GM10266 (cell line): ENCODE data around the gene SPOUT1.

Experiments used
- DNase-seq: peaks from one replicate; pipeline ENCODE4 v3.0.0; 2012; ENCODE audit errors: extremely low spot score
- TF ChIP-seq, protein P1 (sequence below): IDR thresholded peaks from 2 replicates; pipeline ENCODE4 v1.5.1; 2012; ENCODE audit warnings: mild to moderate bottlenecking, low read depth; ENCODE audit not compliant: control insufficient read depth, insufficient read depth; ENCODE audit errors: missing control alignments

The SPOUT1 gene

DNA sequence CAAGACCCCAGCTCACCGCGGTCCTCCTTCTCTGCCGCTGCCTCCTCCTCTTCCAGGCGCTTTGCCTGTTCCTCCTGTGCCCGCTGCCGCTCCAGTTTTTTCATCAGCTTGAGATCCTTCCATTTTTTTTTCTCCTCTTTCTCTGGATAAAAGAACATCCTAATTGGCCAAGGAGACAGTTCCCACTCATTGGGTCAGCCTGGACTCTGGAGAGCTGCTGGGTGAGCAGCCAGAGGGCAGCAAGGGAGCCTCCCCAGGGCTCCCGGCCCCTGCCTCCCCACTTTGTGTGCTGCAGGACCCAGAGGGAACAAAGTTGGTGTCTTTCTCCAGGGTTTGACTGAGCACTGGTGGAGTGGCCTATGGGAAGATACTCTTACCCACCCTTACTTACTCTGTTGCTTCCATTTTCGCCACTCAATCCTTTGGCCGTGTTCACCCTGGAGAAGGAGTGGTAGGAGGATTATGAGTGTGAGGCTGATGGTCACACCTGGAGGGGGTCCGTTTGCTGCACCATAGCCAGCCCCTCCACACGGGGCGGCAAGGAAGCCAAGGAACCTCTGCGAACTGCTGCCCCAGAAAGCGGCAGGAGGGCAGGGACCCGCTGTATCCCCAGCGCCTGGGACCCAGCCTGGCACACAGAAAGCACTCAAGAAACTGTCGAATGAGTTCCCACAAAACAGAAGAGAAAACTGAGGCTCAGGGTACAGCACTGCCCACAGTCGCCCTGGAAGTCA lies 708 bp downstream of the SPOUT1 start:
- DNase-seq: no peak
- TF ChIP-seq, protein P1, sequence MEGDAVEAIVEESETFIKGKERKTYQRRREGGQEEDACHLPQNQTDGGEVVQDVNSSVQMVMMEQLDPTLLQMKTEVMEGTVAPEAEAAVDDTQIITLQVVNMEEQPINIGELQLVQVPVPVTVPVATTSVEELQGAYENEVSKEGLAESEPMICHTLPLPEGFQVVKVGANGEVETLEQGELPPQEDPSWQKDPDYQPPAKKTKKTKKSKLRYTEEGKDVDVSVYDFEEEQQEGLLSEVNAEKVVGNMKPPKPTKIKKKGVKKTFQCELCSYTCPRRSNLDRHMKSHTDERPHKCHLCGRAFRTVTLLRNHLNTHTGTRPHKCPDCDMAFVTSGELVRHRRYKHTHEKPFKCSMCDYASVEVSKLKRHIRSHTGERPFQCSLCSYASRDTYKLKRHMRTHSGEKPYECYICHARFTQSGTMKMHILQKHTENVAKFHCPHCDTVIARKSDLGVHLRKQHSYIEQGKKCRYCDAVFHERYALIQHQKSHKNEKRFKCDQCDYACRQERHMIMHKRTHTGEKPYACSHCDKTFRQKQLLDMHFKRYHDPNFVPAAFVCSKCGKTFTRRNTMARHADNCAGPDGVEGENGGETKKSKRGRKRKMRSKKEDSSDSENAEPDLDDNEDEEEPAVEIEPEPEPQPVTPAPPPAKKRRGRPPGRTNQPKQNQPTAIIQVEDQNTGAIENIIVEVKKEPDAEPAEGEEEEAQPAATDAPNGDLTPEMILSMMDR: no peak

DNA sequence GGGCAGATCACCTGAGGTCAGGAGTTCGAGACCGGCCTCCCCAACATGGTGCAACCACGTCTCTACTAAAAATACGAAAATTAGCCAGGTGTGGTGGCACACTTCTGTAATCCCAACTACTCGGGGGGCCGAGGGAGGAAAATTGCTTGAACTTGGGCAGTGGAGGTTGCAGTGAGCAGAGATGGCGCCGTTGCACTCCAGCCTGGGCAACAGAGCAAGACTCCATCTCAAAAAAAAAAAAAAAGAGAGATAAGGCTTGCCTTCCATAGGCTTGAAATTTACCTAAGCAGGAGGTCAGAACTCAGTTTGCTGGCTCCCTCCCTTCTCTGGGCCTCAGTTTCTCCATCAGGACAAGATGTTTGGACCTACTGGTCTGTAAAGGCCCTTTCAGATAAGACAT lies 1.3 kb downstream of the SPOUT1 start:
- TF ChIP-seq, protein P1: no peak
- no peak for DNase-seq

DNA sequence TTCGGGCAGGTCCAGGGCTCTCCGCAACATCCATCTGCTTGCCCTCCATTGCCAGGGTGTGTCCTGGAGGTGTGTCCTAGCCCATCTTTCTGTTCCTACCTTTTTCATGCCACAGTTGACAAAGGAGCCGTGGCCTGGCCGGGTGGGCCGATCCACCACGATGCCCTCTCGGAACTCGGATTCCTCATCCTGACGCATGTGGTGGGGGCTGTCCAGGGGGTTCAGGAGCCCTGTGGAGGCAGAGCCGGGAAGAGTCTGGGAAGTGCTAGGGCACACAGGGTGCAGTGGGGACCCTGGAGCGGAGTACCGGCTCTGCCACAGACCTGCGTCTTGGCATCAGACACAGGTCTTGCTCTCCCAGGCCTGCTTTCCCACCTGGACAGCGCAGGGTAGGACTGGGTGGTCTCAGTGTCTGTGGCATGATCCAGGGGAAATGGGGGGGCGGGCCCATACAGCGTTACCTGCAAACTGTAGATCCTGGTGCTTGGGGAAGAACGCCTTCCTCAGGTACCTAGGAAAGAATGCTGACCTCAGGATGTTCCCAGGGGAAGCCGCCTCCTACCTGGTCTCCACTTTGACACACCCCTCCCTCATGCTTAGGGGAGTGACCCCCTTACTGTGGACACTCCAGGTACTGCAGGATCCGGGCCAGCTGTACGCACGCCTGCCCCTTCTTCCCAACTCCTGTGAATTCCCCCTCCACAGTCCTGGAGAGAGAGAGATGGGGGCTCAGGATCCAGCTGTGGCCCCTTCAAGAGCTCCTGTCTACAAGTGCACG lies 3.5 kb downstream of the SPOUT1 start:
- TF ChIP-seq, protein P1: no peak
- DNase-seq: no peak

DNA sequence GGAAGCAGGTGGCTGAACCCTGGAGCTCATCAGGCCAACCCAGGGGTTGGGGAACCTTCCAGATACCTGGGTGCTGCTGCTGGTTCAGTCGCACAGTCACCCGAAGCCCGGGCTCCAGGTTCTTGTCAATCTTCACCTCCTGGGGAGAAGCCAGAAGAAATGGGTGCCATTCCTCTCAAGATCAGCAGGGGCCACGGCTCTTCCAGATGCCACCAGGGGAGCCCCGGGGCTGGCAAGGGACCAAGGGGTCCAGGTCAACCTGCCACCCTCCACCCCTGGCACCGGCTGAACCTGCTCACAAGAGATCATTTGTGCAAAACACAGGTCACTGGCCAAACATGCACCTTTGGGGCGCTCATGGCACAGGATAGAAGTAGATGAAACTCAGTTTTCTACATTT lies 4.7 kb downstream of the SPOUT1 start:
- no peak for DNase-seq
- TF ChIP-seq, protein P1: no peak

DNA sequence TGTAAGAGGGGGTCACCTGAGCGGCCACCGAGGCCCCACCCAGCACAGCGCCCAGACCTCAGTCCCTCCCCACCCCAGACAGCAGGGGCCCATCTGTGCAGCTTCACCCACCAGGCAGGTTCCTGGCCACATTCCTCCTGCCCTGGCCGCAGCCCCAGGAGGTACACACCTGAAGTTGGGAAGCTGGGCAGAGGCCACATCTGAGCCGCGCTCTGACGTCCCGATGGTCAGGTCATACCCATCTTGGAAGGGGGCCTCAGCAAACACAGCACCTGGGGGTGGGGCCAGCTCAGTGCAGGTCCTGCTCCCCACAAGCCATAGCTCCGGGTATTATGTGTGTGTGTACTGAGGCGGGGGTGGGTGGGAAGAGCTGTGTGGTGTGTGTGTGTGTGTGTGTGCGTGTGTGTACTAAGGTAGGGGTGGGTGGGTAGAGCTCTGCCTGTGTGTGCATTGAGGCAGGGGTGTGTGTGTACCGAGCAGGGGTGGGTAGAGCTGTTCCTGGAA lies 5.6 kb downstream of the SPOUT1 start:
- DNase-seq: no peak
- TF ChIP-seq, protein P1: no peak

DNA sequence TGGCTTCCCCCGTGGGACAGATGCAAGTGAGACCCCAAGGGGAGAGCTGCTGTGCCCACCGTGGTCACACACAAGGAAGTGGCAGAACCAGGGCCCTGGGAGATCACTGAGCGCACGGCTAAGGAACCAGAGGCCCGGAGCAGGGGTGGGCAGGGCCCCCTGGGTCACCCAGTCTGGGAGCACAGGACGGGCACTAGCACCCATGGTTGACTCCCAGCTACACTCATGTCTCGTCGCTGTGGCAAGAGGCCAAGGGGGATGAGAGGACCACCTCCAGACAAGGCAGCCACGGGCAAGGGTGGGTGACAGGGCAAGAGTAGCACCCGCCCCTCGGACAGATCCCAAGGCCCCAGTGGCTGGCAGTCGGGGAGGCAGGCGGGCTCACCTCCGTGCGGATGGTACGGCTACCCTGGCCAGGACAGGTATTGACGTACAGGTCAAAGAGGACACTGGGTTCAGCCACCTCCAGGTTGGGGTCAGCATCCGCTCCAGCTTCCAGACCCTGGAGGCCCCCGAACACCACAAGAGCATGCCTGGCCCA lies 6.2 kb downstream of the SPOUT1 start:
- TF ChIP-seq, protein P1: no peak
- no peak for DNase-seq
